ENCODE results near the gene POC1A.
"Not testable (repeated sequence)": the region's sequence is repeated elsewhere in the genome, so short reads cannot be mapped to it uniquely, and the experiment has no call there.

Gene POC1A

DNA sequence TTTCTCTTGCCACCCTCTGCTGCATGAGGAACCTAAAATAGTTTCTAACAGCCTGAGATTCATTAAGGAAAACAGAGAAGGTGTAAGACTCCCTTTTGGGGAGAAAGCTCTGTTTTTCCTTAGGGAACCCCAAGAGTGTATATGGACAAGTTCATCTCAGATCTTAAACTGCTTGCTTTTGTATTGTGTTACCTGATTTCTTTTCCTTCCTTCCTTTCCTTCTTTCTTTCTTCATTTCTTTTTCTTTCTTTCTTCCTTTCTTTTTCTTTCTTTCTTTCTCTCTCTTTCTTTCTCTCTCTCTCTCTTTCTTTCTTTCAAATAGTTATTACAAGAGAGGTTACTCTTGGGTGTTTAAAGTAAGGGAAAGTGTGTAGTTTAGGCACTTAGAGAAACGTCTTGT, 5.3 kb upstream of the POC1A start:
- Histone ChIP-seq H3K27me3 (no peaks in the 10 kb centered on the region), H3K36me3 (no peaks in the 10 kb centered on the region), H3K4me1 (peaks cover 0 to 5% (median 0%) of the 10 kb centered on the region in 4 donors), H3K9me3 (no peaks in the 10 kb centered on the region), H3K4me3 (no peak overlapping the region), H3K27ac (no peak overlapping the region)
- no peak for DNase-seq
- intact Hi-C loops (cut with DNase I; ENCODE audit: low total_unique reads), result no loop called here
- TF ChIP-seq, protein P1, sequence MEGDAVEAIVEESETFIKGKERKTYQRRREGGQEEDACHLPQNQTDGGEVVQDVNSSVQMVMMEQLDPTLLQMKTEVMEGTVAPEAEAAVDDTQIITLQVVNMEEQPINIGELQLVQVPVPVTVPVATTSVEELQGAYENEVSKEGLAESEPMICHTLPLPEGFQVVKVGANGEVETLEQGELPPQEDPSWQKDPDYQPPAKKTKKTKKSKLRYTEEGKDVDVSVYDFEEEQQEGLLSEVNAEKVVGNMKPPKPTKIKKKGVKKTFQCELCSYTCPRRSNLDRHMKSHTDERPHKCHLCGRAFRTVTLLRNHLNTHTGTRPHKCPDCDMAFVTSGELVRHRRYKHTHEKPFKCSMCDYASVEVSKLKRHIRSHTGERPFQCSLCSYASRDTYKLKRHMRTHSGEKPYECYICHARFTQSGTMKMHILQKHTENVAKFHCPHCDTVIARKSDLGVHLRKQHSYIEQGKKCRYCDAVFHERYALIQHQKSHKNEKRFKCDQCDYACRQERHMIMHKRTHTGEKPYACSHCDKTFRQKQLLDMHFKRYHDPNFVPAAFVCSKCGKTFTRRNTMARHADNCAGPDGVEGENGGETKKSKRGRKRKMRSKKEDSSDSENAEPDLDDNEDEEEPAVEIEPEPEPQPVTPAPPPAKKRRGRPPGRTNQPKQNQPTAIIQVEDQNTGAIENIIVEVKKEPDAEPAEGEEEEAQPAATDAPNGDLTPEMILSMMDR (IDR thresholded peaks at IDR 0.05), result no peak

DNA sequence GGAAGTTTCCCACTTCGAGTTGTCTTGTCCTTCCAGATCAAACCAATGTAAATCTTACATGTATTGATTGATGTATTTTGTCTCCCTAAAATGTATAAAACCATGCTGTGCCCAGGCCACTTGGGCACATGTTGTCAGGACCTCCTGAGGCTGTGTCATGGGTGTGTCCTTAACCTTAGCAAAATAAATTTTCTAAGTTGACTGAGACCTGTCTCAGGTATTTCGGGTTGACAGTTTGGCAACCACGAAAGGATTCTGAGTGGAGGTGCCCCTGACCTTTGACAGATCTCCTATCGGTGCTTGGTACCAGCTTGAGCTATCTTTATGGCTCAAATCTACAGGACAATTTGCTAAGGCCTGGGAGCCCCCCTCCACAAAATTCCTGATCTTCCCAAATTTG, 1.7 kb upstream of the POC1A start:
- intact Hi-C loops (cut with DNase I; ENCODE audit: low total_unique reads), result no loop called here
- no peaks in the 10 kb centered on the region for H3K27me3 ChIP-seq
- DNase-seq, result no peak
- TF ChIP-seq, protein P1 (IDR thresholded peaks at IDR 0.05), result no peak
- H3K4me3 ChIP-seq, result no peak overlapping the region
- H3K27ac ChIP-seq, result no peak overlapping the region
- H3K9me3 ChIP-seq, result no peaks in the 10 kb centered on the region
- H3K36me3 ChIP-seq, result no peaks in the 10 kb centered on the region
- H3K4me1 ChIP-seq, result peaks cover 0 to 15% (median 11%) of the 10 kb centered on the region in 4 donors

DNA sequence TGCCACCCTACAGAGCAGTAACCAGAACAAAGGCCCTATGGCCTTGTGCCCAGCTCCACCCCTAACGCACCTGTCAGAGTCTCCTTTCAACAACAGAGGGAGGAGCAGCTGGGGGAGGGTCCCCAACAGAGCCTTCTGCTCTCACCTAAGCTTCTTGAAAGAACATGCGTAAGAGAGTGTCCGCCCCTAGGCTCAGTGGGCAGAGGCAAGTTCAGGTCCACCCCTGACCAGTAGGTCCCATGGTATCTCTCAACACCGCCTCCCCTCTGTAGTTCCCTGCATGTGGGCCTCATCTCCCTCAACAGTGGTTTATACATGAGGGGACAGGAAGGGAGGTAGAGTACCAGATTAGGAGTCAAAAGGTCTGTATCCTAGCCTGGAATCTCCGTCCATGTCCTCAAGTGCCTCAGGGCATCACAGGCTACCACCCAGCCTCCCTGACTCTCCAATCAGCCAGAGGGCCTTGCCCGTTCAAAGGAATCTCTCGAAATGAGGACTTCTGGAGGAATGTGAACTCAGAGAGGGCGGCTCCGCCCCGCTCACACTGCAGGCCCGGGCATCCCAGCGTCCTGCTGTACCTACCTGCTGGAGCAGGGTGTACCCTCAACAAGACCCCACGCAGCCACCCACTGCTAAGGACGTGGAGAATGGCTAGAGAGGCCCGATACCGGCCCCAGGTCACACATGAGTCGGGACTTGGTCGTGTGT, 680 bp downstream of the POC1A start:
- intact Hi-C loops (cut with DNase I; ENCODE audit: low total_unique reads), result no loop called here
- DNase-seq, result no peak
- no peaks in the 10 kb centered on the region for H3K36me3 ChIP-seq
- no peaks in the 10 kb centered on the region for H3K9me3 ChIP-seq
- peak overlapping the region; percentile 57 to 75 for H3K4me3 ChIP-seq
- peaks cover 0 to 15% (median 11%) of the 10 kb centered on the region in 4 donors for H3K4me1 ChIP-seq
- H3K27ac ChIP-seq, result peak overlapping the region; percentile 81 to 82
- no peaks in the 10 kb centered on the region for H3K27me3 ChIP-seq
- TF ChIP-seq, protein P1 (IDR thresholded peaks at IDR 0.05), result no peak

DNA sequence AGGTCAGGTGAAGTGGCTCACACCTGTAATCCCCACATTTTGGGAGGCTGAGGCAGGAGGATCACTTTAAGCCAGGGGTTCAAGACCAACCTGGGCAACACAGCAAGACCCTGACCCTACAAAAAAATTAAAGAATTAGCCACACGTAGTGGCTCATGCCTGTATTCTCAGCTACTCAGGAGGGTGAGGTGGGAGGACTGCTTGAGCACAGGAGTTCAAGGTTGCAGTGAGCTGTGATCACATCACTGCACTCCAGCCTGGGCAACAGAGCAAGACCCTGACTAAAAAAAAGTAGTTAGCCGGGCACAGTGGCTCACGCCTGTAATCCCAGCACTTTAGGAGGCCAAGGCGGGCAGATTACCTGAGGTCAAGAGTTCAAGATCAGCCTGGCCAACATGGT, 2.2 kb downstream of the POC1A start:
- H3K9me3 ChIP-seq; DNase-seq; H3K4me3 ChIP-seq; H3K27me3 ChIP-seq; intact Hi-C loops (cut with DNase I; ENCODE audit: low total_unique reads); H3K27ac ChIP-seq; H3K36me3 ChIP-seq: not testable (repeated sequence)
- peaks cover 0 to 15% (median 11%) of the 10 kb centered on the region in 4 donors for H3K4me1 ChIP-seq

DNA sequence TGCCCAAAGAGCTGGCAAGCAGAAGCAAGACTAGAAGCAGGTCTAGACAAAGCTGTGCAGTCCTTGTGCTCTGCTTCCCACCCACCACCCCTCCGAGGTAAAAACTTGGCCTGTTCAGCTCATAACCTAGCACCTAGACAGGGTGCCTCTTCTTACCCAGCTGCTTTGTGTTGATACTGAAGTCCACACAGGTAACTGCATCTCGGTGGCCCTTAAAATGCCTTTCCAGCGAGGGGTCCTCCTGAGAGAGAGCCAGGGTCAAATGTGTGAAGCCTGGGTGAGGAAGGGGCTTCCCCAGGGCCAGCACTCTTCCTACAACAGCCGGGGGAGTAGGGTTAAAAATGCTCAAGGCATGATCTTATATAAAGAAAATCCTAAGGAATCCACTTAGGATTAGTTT, 3.4 kb downstream of the POC1A start:
- H3K4me3 ChIP-seq, result no peak overlapping the region
- peaks cover 0 to 15% (median 11%) of the 10 kb centered on the region in 4 donors for H3K4me1 ChIP-seq
- no peaks in the 10 kb centered on the region for H3K27me3 ChIP-seq
- H3K9me3 ChIP-seq, result no peaks in the 10 kb centered on the region
- intact Hi-C loops (cut with DNase I; ENCODE audit: low total_unique reads), result no loop called here
- no peak for DNase-seq
- H3K36me3 ChIP-seq, result no peaks in the 10 kb centered on the region
- TF ChIP-seq, protein P1 (IDR thresholded peaks at IDR 0.05), result no peak
- H3K27ac ChIP-seq, result no peak overlapping the region

DNA sequence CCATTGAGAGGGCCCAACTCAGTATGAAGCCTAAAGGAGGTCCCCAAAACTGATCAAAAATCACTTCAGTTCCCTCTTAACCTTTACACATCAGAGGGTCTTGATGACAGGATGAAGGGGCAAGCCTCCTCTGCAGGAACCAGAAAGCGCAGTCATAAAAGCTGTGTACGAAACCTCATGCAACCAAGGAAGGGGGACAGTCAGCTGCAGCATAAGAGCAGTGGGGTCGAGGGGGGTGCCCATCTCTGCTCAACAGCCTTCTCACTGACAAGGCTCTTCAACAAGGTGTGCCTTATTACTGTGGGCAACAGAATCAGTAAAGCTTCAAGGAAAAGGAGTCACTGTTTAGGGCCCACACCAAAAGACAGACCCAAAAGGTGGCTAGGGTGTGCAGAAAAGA, 3.9 kb downstream of the POC1A start:
- no peak overlapping the region for H3K27ac ChIP-seq
- DNase-seq, result no peak
- H3K9me3 ChIP-seq, result no peaks in the 10 kb centered on the region
- H3K4me1 ChIP-seq, result peaks cover 0 to 15% (median 11%) of the 10 kb centered on the region in 4 donors
- H3K27me3 ChIP-seq, result no peaks in the 10 kb centered on the region
- H3K36me3 ChIP-seq, result no peaks in the 10 kb centered on the region
- H3K4me3 ChIP-seq, result no peak overlapping the region
- TF ChIP-seq, protein P1 (IDR thresholded peaks at IDR 0.05), result no peak
- intact Hi-C loops (cut with DNase I; ENCODE audit: low total_unique reads), result no loop called here

Data from tibial artery (tissue), 4 donors.